Frontal cortex (tissue), 4 donors: ENCODE measurements around the gene PDE4D. TPM values are rescaled to one million over a fixed set of nuclear protein-coding genes. Genes with fewer than 3 reads are reported as not detected.
"Not testable (repeated sequence)": the region's sequence is repeated elsewhere in the genome, so short reads cannot be mapped to it uniquely, and the experiment has no call there.

ENCODE experiments used
- DNase-seq, 2 donors: peaks; one replicate each; pipeline ENCODE4 v3.0.0; 2012; ENCODE audit warnings: low spot score in 2 of 2
- FAIRE-seq: peaks from 2 replicates; lab custom pipeline; 2012; peaks lifted over from hg19 to GRCh38; lab: Jason Lieb, UNC
- total RNA-seq: library from RNA; depleted of rRNA; stranded (reverse); fragments of >200 nt; gene quantifications from one replicate; pipeline ENCODE4 v1.2.3, GENCODE V29; 2014
- donor health status: control.
- donor health status: control.
- donor health status: control.

PDE4D gene
- total RNA-seq, 1 donor from 2014 or later, result 210 TPM

- DNase-seq, result no peak
- no peak for FAIRE-seq
Observed at GRCh38 chr5:59596586-59597350, 296.8 kb downstream of the PDE4D start.

DNA sequence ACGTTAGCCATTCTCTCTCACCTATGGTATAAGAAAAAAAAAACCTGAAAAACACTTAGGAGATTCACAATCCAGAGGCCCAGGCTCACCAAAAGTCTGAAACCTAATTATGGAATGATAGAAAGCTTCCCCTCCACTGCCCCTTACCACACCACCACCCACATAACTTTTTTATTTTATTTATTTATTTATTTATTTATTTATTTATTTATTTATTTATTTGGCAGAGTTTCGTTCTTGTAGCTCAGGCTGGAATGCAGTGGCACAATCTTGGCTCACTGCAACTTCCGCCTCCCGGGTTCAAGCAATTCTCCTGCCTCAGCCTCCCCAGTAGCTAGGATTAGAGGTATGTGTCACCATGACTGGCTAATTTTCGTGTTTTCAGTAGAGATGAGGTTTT is 299.4 kb downstream of the PDE4D start:
- DNase-seq, FAIRE-seq: not testable (repeated sequence)

- FAIRE-seq (no peak), DNase-seq (no peak)
Observed at GRCh38 chr5:59593439-59594007, 300.0 kb downstream of the PDE4D start.

DNA sequence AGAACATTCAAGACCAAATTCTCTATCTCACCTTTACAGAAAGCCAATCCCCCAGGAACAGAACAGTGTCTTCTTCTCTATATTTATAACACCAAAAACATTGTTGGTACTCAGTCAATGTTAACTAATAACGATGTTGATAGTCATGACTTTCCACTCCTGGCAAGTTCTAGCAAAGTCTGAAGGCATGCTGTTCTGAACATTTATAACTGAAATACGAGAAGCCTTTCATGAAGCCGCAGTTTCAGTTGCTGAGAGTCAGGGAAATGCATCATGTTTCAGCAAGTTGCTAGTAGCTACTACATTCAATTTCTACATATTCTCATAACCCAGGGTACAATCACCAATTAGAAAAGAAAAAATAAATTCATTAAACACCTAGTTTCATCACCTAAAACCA is 301.4 kb downstream of the PDE4D start:
- DNase-seq, result no peak
- FAIRE-seq, result no peak

- FAIRE-seq (no peak), DNase-seq (no peak)
Observed at GRCh38 chr5:59591162-59591561, 302.4 kb downstream of the PDE4D start.

- DNase-seq (no peak), FAIRE-seq (no peak)
Observed at GRCh38 chr5:59588922-59589321, 304.6 kb downstream of the PDE4D start.

- peak; percentile 26 to 43 for DNase-seq
- FAIRE-seq, result no peak
Observed at GRCh38 chr5:59587489-59588337, 305.8 kb downstream of the PDE4D start.

- DNase-seq (no peak), FAIRE-seq (no peak)
Observed at GRCh38 chr5:59586841-59587240, 306.7 kb downstream of the PDE4D start.

DNA sequence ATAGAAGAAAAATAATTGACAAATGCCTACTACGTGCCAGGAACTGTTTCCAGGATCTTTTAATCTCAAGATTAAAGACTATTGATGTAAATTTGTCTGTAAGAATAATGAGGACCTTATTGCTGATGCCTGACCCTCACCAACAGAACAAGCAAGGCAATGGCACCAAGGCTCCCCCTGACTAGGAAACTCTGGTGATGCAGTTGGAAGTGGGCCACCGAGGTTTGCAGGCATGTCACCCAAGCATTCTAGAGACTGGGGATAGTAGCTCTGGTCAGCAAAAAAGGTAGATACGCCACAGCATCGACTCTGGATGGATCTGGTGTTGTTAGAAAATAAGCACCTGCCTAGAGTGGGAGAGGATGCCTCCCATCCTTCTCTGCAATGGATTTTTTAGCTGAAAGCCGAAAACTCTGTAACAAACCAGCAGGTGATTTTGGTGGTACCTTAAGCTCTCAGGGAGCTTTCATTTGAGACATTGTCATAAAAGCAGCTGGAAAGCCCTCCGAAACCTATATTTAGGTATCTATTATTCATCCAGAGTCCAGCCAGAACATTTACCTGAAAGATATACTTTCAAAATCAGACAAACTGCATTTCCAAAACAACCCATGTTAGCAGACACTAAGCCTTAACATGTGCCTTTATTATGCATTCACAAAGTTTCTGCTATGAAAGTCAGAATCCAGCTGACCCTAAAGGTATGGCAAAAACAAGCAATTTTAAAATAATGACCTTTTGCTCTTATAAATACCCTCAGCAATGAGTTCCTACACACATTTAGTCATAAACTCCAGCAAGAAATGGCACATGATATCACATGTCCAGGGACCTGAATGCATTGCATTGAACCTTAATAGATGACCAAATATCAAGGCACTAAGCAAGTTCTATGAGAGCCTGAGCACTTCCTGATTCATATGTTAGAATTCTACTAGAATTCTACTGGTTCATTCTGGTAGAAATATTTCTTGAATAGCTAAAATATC is 308.4 kb downstream of the PDE4D start:
- FAIRE-seq (no peak), DNase-seq (no peak)

GRCh38 chr5:59583810-59584562 is 309.5 kb downstream of the PDE4D start:
- FAIRE-seq, result no peak
- no peak for DNase-seq

DNA sequence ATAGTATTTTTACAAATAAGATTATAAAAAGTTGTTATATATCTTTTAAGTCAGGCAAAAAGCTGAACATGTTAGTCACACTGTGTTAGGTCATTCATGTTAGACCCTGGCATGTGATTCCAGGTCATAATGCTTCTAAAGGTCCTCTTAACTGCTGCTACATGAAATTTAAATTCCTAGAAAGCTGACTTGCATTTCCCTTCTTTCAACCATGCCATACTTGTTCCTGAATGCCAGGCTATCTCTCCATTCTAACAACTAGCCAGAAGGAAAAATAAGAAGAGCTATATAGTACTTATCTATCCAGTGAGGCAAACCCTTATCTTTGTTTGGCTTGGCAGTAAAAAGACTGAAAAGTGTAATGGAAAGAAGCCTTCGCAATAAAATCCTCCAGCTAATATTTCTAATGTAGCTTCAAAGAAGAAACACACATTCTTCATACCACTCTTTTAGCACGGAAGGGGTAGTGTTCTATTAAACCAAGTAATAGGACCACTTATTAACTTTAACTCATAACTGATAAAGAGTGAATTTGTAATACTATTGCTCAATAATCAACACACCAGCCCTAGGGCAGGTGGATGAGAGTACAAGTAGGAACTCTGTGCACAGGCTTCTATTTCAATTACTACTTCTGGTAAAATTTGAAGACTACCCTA is 310.2 kb downstream of the PDE4D start:
- no peak for FAIRE-seq

GRCh38 chr5:59582746-59583145 is 310.8 kb downstream of the PDE4D start:
- DNase-seq, result no peak
- FAIRE-seq, result no peak

More for the DNA sequence above, 310.2 kb downstream of the PDE4D start:
- no peak for DNase-seq

DNA sequence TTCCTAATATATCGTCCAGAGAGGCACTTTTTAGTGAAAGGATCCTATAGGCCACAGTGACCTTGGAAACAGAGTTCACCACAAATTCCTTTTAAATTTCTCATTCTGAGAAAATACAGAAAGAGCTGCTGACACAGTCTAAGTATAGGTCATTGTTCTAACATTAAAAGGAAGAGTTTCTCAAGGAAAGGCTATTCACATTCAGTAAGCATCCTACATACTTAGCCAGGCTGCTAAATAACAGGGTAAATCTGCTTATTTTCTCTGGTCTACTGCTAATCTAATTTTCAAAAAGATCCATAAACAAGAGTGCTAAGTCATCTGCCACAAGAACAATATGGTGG is 313.7 kb downstream of the PDE4D start:
- DNase-seq (no peak), FAIRE-seq (no peak)

GRCh38 chr5:59579101-59579823 is 314.3 kb downstream of the PDE4D start:
- DNase-seq, result no peak
- no peak for FAIRE-seq

DNA sequence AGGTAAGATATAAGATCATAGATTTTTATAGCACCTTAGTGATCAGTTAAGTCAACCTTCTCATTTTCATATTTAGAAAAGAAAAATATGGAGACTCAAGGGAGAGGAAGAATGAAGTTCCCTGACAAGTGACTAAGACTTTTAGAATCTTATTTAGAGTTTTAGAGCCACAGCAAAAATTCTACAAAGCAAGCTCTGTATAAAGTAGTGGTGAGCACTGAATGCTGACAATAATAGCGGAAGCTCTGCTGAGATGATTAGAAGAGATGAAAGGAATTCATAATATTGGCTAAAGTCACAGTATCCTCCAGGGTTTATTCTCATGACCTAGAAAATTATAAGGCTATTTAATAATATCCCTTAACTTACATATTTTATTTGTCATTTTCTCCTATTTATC is 316.0 kb downstream of the PDE4D start:
- DNase-seq (no peak), FAIRE-seq (no peak)

- DNase-seq (no peak), FAIRE-seq (no peak)
Observed at GRCh38 chr5:59575648-59576445, 317.7 kb downstream of the PDE4D start.

DNA sequence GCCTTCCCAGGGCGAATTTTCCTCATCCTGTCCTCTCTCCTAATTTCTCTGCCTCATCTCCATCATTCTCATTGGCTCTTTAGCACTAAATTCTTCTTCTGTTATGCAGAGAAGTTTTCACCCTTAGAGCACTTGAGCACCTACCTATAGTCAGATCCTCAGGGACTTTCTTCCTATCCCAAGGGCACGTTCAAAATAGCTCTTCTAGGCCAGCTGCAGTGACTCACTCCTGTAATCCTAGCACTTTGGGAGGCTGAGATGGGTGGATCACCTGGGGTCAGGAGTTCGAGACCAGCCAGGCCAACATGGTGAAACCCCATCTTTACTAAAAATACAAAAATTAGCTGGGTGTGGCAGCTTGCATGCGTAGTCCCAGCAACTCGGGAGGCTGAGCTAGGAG is 320.0 kb downstream of the PDE4D start:
- FAIRE-seq, result not testable (repeated sequence)

More for the DNA sequence above, 320.0 kb downstream of the PDE4D start:
- not testable (repeated sequence) for DNase-seq
